Stimulated activated CD8-positive, alpha-beta memory T cell treated with anti-CD3 and anti-CD28 coated beads, Interleukin-12 subunit alpha, Interleukin-12 subunit beta, amount 100 ng/mL, for 4 hours (primary cell): ENCODE data around the gene EYA4.

Source experiments
- DNase-seq: peaks from one replicate; pipeline ENCODE4 v3.0.0-alpha.2; 2020; ENCODE audit warnings: low read depth

EYA4 gene

DNA sequence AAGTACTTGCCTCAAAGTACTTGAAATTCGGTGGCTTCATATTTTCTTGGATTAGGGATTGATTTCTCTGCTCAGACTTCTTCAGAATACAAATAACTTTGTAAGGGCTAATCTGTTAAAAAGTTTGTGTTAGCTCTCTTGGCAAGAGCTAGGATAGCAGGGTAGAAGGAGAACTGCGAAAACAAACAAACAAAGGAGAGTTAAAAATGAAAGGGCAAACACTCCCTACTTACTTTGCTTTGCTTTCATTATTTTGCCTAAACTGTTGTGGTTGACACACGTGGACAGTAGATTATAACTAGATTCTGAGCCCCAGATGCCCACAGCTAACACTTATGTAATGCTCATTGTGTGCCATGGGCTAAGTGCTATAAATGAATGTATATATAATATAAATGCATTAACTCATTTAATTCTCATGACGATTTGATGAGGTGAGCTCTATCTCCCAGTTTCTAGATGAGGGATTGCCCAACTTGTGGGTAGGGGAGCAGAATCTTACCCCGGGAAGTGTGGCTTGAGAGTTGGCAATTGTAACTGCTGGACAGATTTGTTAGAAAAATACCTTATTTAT lies 48.7 kb downstream of the EYA4 start:
- DNase-seq: no peak

- DNase-seq: no peak
Observed at GRCh38 chr6:133290930-133291329, 49.8 kb downstream of the EYA4 start.

GRCh38 chr6:133291671-133292070 lies 50.5 kb downstream of the EYA4 start:
- no peak for DNase-seq

- DNase-seq: no peak
Observed at GRCh38 chr6:133297657-133298056, 56.5 kb downstream of the EYA4 start.

DNA sequence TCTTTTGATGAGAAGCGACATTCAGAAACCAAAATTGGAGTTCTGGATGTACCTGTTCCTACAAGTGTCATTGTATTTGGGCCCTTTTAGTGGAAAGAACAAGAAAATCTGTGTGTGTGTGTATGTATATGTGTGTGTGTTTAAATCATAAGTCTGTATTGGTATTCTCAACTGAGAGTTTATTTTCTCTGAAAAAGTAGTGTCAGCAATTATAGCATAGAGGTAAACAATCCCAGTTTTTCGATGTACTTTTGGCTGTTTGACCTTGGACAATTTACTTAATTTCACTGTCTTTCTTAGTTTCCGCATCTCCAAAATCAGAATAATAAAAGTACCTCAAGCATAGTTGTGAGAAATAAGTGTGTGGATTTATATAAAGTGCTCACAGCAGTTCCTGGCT lies 57.2 kb downstream of the EYA4 start:
- no peak for DNase-seq

GRCh38 chr6:133298801-133299200 lies 57.6 kb downstream of the EYA4 start:
- no peak for DNase-seq

- DNase-seq: no peak
Observed at GRCh38 chr6:133300896-133301295, 59.7 kb downstream of the EYA4 start.

DNA sequence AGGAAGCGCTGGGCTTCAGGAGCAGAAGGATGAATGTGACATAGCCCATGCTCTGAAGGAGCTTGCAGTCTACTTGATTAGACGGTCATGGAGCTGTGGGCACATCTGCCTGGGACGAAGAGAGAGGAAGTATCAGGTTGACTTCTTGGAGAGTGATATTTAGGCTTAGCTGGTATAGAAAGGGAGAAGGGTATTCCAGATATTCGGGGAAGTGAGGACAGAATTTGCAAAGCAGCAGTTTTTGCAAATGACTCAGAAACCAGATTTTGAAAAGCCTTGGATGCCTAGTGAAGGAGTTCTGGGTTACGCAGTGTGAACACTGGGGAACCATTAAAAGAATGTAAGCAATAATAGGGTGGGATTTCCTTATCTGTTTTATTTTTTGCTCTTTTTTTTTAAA lies 60.7 kb downstream of the EYA4 start:
- DNase-seq: no peak

DNA sequence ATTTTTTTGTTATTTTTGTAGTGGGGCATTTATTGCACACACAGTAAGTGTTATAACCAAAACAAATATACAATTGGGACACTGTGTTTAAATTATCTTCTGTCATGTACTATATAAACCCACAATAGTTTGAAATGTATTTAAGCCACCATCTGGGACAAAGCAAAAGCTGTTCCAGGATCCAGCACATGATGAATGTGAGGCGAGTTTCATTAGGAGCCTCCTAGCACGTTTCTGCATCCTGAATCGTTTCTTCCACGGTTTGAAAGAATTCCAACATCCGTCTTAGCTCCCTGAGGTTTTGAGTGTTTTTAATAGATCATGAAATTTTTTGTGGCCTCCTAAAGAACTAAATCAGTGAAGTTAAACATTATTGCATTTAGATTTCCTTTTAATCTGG lies 65.8 kb downstream of the EYA4 start:
- no peak for DNase-seq

DNA sequence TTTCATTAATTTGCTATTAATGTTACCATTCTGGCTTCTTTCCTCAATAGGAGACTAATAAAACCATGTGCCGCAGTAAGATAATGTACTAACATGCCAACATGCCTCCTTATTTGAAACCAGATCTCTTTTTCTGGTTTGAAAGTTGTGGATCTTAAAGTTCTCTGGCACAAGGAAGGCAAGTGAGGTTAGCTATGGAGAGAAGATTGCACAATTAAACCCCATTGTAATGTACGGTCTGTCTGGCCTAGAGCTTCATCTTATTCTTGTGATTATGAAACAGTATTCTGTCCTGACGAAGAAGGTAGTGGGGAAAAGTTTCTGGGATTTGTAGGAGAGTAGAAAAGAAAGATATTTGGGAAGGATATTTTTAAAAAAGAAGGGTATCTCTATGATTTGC lies 68.4 kb downstream of the EYA4 start:
- DNase-seq: no peak

DNA sequence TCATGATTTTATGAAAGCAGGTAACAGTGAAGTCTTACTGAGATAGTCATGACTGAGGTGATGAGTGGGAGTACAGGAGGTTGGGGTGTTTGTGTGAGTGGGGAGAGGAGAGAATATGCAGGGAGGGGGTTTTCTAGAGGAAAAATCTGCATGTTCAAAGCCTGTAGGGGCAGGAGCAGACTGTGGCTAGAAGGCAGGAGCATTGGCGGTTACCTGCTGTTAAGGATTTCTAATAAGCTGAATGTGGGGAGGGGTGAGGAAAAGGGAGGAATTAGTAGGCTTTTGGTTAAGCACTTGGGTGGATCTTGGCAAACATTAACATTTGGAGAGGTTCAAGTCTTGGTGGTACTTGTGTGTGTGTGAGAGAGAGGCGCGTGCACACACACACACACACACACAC lies 70.8 kb downstream of the EYA4 start:
- no peak for DNase-seq

GRCh38 chr6:133313068-133313467 lies 71.9 kb downstream of the EYA4 start:
- no peak for DNase-seq

DNA sequence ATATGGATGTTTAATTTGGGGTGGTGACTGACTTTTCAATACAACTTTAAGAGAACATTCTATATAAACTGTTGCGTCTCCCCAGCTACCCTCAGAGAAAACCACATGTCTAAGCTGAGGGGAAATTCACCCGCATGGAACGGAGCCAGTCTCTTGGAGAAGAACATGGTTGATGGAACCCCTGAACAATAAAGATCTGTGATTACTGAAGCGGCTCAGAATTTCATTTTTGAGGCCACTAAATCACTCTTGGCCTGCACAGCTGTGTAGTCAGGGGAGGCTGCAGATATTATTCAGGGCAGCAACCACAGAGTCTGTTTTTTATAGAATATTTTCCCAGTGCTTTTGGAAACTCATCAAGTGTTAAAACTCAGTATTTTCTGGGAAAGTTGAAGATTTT lies 73.8 kb downstream of the EYA4 start:
- no peak for DNase-seq

DNA sequence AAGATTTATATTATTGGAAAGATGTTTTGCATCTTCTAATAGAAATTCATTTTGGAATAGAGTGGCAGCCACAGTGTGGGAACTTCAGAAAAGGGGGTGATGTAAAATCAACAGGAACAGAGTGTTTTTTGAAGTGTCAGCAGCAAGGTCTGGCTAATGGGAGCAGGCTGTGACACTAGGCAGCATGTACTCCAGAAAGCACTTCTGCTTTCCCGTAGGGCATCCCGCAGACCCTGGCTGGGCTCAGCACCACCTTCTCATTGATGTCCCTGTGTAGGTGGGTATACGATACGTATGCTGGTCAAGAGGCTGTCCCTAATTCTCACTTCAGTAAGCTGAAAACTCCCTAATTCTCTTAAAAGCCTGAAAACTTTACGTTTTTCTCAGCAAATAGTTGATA lies 74.7 kb downstream of the EYA4 start:
- DNase-seq: no peak

DNA sequence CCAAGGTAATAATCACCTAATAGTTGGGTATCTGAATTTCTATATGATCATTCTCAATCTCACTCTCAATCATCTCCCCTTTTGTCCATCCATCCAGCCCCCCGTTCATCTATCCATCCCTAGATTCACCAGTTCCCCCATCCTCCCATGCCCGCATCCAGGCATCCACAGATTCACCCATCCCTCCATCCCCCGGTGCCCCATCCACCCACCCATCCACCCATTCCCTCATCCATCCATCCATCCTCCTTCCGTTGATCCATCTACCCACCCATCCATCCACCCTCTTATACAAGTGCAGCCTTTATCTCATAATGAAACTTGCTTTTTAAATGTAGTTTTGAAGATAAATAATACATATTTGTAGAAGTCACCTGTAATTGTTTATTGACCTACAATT lies 76.5 kb downstream of the EYA4 start:
- DNase-seq: no peak

GRCh38 chr6:133326584-133326983 lies 85.4 kb downstream of the EYA4 start:
- DNase-seq: no peak

- DNase-seq: no peak
Observed at GRCh38 chr6:133333852-133334251, 92.7 kb downstream of the EYA4 start.

GRCh38 chr6:133337308-133337707 lies 96.2 kb downstream of the EYA4 start:
- no peak for DNase-seq

- DNase-seq: no peak
Observed at GRCh38 chr6:133339543-133340384, 98.6 kb downstream of the EYA4 start.

- DNase-seq: no peak
Observed at GRCh38 chr6:133340557-133340956, 99.4 kb downstream of the EYA4 start.

DNA sequence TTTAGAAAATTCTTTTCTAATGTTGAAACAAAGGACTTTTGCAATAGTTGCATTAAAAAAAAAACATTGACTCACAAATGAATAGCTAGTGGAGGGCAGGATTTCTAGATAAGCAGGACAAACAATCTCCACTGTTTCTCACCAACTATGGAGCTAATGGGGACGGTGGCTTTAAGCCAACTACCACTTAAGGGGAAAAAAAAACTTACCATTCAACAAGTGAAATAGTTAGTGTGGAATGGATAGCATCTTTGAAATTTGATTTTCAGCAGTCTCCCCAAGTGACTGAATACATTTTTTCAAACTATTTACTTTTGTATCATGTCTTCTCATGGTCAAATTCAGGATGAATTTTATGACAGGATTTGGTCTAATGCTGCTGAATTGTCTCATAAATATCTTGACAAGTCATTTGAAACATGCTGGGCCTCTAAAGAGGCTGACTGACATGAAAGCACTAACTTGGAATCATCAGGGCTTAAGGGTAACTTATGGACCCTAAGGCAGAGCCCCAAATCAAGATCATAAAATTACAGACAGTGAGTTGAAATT lies 100.5 kb downstream of the EYA4 start:
- DNase-seq: no peak

- no peak for DNase-seq
Observed at GRCh38 chr6:133343220-133343619, 102.1 kb downstream of the EYA4 start.

DNA sequence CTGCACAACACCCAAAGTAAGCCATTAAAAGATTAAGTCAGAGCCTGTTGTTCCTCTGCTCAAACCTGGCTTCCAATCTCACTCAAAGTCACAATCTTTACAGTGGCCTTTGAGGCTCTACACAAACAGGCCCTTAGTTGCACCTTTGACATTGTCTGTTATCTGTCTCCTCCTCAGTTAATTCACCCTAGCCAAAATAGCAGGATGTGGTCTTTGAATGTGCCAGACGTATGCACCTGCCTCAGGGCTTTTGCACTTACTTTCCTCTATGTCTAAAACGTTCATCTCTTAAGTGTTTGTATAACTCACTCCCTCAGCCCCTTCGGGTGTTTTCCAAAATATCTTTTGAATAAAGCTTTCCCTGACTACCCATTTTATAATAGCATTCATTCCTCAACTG lies 107.7 kb downstream of the EYA4 start:
- DNase-seq: no peak

DNA sequence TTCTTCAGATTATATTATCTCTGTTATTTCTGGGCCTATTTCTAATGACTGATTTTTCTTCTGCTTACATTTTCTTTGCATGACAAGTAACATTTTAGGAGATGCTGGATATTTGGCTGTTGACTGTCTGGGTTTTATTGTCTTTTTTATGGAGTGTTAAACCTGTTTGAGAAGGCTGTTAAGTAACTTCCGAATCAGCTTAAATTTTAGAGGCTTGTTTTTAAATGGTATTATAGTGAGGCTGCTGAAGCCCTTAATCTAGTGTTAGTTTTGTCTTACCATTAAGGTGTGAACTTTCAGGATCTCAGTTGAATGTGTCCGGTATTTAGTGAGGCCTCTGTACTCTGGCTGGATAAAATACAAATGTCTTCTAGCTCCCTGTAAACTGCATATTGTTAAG lies 109.8 kb downstream of the EYA4 start:
- DNase-seq: no peak
